B cell (primary cell): ENCODE results near the gene MEX3B.

Source experiments
- EZH2 ChIP-seq: IDR thresholded peaks from 2 replicates; pipeline ENCODE4 v1.6.1; 2012; ENCODE audit warnings: borderline replicate concordance, low read depth, mild to moderate bottlenecking, moderate library complexity, low read length; ENCODE audit not compliant: insufficient read depth, poor library complexity, severe bottlenecking
- TF ChIP-seq, protein P1 (sequence below): fragments of 200-600 bp; IDR thresholded peaks from one replicate; pipeline ENCODE4 v1.8.0; 2022; ENCODE audit warnings: antibody characterized with exemption, mild to moderate bottlenecking

DNA sequence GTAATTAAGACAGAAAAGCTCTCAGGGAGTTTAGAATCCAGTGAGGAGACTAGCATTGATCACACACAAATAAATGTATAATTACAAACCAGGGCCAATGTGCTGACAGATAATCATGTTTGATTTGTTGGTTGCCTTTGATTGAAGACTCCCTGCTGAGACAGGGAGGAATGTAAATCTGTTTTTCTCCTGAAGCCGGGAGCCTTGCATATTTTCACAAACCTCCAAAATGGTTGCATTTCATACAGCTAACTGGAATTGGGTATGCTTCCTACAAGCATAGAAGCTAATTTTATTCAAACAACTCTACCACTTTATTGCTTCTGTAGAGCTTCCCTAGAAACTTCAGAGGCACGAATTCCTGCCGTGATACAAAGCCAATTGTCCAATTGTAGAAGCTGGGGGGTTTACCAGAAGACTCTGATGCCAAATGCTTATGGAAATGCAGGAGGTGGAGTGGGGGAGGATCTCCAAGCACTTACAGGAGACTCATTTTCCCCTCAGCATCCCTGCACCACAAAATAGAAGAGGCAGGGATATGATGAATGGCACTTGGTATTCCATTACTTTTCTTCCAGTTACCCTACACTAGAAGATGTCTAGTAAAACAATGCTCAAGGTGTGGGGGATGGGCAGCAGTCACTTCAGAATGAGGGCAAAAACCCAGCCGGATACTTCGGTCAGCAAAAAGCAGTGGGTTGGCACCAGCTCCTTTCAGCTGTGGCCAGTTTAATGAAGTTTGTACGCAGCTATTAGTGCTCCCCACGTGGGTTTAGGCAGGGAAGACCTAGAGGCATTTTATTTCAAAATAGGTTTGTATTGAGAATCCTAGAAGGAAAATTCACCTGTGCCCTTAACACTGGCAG is 11.4 kb upstream of the MEX3B start:
- TF ChIP-seq, protein P1, sequence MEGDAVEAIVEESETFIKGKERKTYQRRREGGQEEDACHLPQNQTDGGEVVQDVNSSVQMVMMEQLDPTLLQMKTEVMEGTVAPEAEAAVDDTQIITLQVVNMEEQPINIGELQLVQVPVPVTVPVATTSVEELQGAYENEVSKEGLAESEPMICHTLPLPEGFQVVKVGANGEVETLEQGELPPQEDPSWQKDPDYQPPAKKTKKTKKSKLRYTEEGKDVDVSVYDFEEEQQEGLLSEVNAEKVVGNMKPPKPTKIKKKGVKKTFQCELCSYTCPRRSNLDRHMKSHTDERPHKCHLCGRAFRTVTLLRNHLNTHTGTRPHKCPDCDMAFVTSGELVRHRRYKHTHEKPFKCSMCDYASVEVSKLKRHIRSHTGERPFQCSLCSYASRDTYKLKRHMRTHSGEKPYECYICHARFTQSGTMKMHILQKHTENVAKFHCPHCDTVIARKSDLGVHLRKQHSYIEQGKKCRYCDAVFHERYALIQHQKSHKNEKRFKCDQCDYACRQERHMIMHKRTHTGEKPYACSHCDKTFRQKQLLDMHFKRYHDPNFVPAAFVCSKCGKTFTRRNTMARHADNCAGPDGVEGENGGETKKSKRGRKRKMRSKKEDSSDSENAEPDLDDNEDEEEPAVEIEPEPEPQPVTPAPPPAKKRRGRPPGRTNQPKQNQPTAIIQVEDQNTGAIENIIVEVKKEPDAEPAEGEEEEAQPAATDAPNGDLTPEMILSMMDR = no peak
- TF ChIP-seq EZH2 = no peak
